ENCODE measurements around the gene OGFRL1.

The OGFRL1 gene

DNA sequence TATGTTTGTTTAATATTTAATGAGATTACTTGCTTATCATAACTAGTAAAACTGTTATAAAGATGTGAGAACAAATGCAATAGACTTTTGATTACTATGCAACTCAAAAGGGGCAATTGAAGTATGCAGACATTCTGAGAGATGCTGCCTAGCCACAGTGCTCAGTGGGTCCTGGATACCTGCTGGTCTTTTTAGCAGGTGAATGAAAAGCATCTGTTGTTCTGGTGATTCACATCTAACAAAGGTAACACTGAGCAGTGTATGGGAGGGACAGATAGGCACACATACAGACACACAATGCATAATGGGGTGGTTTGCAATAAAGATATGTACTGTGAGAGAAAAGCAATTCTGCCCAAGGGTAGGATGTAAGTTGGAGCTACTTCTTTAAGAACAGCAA, 46.9 kb downstream of the OGFRL1 start:
- DNase-seq = no peak

DNA sequence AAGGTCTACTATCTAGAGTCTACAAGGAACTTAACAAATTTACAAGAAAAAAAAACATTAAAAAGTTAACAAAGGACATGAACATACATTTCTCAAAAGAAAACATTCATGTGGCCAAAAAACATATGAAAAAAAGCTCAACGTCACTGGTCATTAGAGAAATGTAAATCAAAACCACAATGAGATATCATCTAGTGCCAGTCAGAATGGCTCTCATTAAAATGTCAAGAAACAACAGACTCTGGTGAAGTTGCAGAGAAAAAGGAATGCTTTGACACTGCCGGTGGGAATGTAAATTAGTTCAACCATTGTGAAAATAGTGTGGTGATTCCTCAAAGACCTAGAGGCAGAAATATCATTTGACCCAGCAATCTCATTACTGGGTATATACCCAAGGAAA, 48.3 kb downstream of the OGFRL1 start:
- DNase-seq = no peak

DNA sequence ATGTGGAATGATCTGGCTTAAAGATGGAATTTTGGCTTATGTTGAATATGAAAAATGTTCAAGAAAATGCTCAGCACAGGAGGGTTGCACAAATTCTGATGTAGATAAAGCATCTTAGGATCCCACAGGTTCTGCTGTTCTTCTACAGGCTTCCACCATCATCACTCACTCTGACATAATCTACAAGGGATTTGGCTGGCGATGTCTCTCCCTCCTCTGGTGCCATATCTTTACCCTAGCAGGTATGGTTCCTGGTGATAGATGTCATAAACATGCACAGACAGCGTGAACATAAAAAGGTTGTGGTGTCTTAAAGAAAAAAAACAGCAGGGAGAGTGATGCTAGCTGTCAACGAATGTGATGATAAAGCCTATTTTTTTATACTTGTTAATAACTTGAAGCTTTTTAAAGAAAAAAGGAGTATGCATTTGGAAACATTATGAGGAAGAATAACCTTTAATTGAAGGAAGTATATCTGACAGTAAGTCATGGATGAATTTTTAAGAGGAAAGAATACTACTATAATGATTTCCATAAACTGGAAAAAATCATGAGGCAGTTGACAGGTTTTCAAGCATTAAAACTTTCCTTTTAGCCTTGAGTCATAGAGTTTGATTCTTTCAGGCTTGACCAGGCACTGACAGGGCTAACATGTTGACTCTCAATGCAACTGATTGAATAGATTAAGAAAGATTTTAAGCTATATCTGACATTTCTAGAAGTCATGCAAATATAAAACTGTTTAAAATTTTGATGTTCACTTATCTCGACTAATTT, 50.1 kb downstream of the OGFRL1 start:
- no peak for DNase-seq

DNA sequence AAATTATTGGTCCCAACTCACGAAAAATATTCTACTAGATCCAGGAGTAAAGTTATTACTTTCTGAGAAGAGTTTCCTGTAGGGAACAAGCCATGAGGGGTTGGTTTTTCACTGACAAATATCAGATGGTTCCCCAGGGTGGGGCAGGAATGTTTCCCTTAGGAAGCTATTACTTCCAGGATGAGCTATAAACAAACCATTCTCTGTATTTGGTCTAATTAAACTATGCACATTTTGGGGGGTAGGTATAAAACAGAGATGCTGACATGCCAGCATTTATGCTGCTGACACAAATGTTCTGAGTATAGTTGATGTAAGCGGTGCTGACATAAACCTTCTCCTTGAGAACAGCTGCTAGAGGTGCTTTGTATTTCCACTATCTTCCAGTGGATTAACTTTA, 54.2 kb downstream of the OGFRL1 start:
- no peak for DNase-seq

DNA sequence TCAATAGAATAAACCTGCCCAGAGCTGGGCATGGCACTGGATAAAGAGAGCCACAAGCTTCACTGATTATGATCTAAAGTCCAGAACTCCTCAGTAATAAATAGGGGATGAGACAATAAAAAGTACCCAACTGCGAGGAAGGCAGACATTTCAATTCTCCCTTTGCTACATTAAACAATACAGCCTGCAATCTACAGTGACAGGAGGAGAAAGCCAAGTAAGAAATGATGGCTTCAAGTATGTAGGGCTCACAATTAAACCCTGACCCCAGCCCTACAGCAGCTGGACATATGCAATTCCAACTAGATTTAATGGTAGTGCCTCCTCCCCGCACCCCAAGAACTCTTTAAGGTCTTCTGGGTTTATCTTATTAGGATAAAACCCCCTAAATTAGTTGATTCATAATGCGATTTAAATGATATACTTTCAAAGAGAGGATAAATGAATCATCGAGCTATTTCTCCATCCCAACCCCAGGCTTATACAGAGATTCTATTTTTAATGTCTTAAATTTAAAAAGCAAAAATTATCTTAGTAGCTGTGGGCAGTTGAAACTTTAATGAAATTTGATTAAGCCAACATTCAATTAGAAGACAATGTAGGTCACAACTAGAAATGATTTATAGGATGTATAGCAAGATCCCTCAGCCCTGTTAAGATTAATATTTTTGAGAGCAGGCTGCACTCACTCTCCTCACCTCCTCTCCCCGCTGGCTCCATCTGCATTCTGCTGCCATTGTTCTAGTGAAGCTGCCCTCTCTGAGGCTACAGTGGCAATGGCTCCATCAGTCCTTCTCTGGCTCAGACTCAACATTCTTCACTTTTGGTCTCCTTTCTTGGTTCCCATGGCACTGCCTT, 57.1 kb downstream of the OGFRL1 start:
- DNase-seq = no peak

DNA sequence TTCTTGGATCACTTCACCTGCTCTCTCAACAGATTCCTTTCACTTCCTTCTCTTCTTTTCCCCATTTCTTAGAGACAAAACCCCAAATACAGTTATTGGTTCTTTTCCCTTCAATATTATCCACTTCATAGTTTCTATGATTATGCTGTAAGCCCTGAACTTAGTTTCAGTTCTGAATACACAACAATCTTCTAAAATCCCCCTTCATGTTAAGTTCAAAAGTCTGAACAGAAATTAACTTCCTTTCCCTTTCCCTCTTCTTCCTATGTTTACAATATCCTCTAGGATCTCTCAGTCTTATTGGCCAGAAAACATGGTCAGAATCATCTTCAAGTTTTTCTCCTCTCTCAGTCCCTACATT, 57.7 kb downstream of the OGFRL1 start:
- no peak for DNase-seq

DNA sequence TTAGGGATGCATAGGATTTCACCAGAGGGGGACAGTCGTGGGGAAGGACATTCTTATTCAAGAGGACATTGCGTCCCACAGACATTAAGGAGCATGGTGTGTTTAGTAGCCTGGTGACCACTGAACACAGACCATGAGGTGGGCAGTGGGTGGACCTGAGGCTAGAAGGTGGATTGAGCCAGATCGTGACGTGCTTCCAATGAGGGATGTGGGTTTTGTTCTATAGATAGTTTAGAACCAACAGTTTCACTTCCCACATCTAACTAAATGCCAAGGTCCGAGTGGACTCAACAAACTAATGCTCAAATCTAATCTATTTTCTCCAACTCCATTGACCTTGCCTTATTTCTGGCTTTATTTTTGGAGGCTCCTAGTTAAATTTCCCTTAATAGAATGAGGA, 58.5 kb downstream of the OGFRL1 start:
- no peak for DNase-seq

DNA sequence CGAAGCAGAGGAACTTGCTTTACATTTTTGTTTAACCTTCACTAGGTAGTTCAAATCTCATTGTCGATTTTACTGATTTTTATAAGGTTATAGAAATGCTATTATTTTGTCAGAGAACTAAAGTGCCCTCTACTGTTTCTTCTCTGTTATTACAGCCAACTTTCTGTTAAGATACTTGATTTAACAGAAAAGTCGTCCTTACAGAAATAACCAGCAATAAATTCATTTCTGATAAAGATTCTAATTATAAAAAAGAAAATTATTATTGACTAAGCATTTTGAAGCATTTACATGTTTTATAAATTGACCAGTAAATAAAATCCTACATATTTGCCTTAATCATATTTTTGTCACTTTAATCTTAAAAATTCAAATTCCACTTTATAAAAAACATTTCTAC, 60.8 kb downstream of the OGFRL1 start:
- no peak for DNase-seq

DNA sequence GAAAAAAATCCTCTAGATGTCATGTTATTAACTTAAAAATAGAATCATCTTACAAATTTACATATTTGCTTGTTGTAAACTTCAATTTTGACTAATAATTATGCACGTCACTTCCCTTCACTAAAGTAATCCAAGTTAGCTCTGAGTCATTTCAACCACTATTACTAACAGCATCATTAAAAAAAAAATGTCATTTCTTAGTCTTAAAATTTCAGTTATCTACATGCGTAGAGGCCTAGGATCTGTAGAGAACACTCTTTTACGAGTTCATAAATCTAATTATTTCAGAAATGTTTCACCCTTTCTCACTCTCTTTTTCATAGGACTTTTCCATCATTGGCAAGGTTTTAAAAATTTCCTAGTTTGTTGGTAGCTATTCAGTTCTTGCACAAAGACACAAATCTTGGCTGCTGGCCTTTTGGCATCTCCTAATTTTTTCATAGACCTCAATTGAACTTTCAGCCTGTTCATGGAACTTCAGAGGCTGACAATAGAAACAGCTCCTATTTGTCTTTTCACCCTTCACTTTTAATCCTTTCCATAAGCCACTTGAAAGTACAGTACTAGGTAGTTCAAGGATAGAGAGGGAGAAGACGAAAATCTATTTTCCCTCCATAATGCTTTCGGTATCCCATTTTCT, 61.5 kb downstream of the OGFRL1 start:
- DNase-seq = no peak

DNA sequence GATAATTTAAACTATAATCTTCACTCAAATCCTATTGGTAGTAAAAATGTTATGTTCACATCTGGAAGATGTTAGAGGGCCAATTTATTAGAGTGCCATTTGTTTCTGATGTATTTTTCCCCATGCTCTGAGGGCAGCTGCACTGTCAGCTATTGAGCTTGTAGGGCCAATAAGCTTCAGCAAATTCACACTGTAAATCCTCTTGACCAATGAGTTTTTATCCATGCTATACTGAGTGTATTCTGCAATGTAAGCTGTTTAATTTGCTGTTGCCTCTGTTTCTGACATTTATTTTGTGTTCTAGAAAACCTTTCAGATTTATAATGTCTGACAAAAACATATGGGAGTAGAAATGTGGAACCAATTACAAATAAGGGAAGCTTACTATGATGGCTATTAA, 62.6 kb downstream of the OGFRL1 start:
- no peak for DNase-seq

Data from stimulated activated CD4-positive, alpha-beta T cell treated with anti-CD3 and anti-CD28 coated beads, Interleukin-1b, Interleukin-23, amount 100 ng/mL, for 48 hours (primary cell).